ENCODE measurements around the gene FNIP2. TPM values are rescaled to one million over a fixed set of nuclear protein-coding genes. Genes with fewer than 3 reads are reported as not detected.

Gene FNIP2
- total RNA-seq, 1 donor from 2014 or later, result 36.5 TPM

GRCh38 chr4:158861281-158861680, 92.5 kb downstream of the FNIP2 start:
- no peak for TF ChIP-seq CTCF (conservative IDR thresholded peaks at IDR 0.05)
- H3K4me3 Mint-ChIP-seq, result no peak overlapping the region
- no peaks in the 10 kb centered on the region for H3K4me1 Mint-ChIP-seq (ENCODE audit: unreplicated experiment)
- H3K27ac Mint-ChIP-seq, result no peak overlapping the region
- DNase-seq (ENCODE audit: extremely low spot score, unreplicated experiment), result no peak
- peaks cover 29% of the 10 kb centered on the region for H3K36me3 Mint-ChIP-seq
- H3K9me3 Mint-ChIP-seq, result no peaks in the 10 kb centered on the region
- no peaks in the 10 kb centered on the region for H3K27me3 Mint-ChIP-seq

- Mint-ChIP-seq H3K36me3 (peaks cover 29% of the 10 kb centered on the region), H3K27me3 (no peaks in the 10 kb centered on the region), H3K4me1 (ENCODE audit: unreplicated experiment) (no peaks in the 10 kb centered on the region), H3K9me3 (no peaks in the 10 kb centered on the region), H3K4me3 (no peak overlapping the region), H3K27ac (no peak overlapping the region)
- peak; percentile 33 for TF ChIP-seq CTCF (conservative IDR thresholded peaks at IDR 0.05)
- no peak for DNase-seq (ENCODE audit: extremely low spot score, unreplicated experiment)
These were observed 92.9 kb downstream of the FNIP2 start for GRCh38 chr4:158861766-158862165.

GRCh38 chr4:158863296-158863695, 94.5 kb downstream of the FNIP2 start:
- Mint-ChIP-seq H3K27ac (no peak overlapping the region), H3K9me3 (no peaks in the 10 kb centered on the region), H3K36me3 (peaks cover 40% of the 10 kb centered on the region), H3K4me3 (no peak overlapping the region), H3K27me3 (no peaks in the 10 kb centered on the region), H3K4me1 (ENCODE audit: unreplicated experiment) (no peaks in the 10 kb centered on the region)
- DNase-seq (ENCODE audit: extremely low spot score, unreplicated experiment), result no peak
- TF ChIP-seq CTCF (conservative IDR thresholded peaks at IDR 0.05), result no peak

GRCh38 chr4:158865520-158866177, 96.8 kb downstream of the FNIP2 start:
- H3K4me3 Mint-ChIP-seq, result no peak overlapping the region
- H3K27me3 Mint-ChIP-seq, result no peaks in the 10 kb centered on the region
- peaks cover 13% of the 10 kb centered on the region for H3K4me1 Mint-ChIP-seq (ENCODE audit: unreplicated experiment)
- no peak for TF ChIP-seq CTCF (conservative IDR thresholded peaks at IDR 0.05)
- DNase-seq (ENCODE audit: extremely low spot score, unreplicated experiment), result no peak
- H3K27ac Mint-ChIP-seq, result no peak overlapping the region
- peaks cover 45% of the 10 kb centered on the region for H3K36me3 Mint-ChIP-seq
- no peaks in the 10 kb centered on the region for H3K9me3 Mint-ChIP-seq

- no peak overlapping the region for H3K4me3 Mint-ChIP-seq
- H3K36me3 Mint-ChIP-seq, result peaks cover 32% of the 10 kb centered on the region
- peaks cover 42% of the 10 kb centered on the region for H3K4me1 Mint-ChIP-seq (ENCODE audit: unreplicated experiment)
- TF ChIP-seq CTCF (conservative IDR thresholded peaks at IDR 0.05), result no peak
- no peaks in the 10 kb centered on the region for H3K27me3 Mint-ChIP-seq
- DNase-seq (ENCODE audit: extremely low spot score, unreplicated experiment), result no peak
- H3K27ac Mint-ChIP-seq, result no peak overlapping the region
- H3K9me3 Mint-ChIP-seq, result no peaks in the 10 kb centered on the region
These were observed 100.2 kb downstream of the FNIP2 start for GRCh38 chr4:158869001-158869400.

Measured in type B pancreatic cell (in vitro differentiated cells).